ENCODE data around the gene NUS1.

- TF ChIP-seq ZNF260 (CRISPR knock-in tag; IDR thresholded peaks at IDR 0.05; ENCODE audit: borderline replicate concordance, low read depth), result no peak
- no peak for TF ChIP-seq CREB3 (CRISPR knock-in tag; IDR thresholded peaks at IDR 0.05)
- no peak for TF ChIP-seq ZNF605 (CRISPR knock-in tag; IDR thresholded peaks at IDR 0.05)
- TF ChIP-seq HDAC6 (IDR thresholded peaks at IDR 0.05; ENCODE audit: low read depth, low read length), result no peak
- TF ChIP-seq JUND (CRISPR knock-in tag; IDR thresholded peaks at IDR 0.05), result no peak
- TF ChIP-seq EP300 (IDR thresholded peaks at IDR 0.05; ENCODE audit: low read depth in 2 of 2, low read length in 2 of 2), result no peak
- no peak for TF ChIP-seq EP300 (CRISPR knock-in tag; IDR thresholded peaks at IDR 0.05; ENCODE audit: borderline replicate concordance)
- TF ChIP-seq XBP1 (CRISPR knock-in tag; IDR thresholded peaks at IDR 0.05), result no peak
- TF ChIP-seq, protein P1, sequence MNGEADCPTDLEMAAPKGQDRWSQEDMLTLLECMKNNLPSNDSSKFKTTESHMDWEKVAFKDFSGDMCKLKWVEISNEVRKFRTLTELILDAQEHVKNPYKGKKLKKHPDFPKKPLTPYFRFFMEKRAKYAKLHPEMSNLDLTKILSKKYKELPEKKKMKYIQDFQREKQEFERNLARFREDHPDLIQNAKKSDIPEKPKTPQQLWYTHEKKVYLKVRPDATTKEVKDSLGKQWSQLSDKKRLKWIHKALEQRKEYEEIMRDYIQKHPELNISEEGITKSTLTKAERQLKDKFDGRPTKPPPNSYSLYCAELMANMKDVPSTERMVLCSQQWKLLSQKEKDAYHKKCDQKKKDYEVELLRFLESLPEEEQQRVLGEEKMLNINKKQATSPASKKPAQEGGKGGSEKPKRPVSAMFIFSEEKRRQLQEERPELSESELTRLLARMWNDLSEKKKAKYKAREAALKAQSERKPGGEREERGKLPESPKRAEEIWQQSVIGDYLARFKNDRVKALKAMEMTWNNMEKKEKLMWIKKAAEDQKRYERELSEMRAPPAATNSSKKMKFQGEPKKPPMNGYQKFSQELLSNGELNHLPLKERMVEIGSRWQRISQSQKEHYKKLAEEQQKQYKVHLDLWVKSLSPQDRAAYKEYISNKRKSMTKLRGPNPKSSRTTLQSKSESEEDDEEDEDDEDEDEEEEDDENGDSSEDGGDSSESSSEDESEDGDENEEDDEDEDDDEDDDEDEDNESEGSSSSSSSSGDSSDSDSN (CRISPR knock-in tag; IDR thresholded peaks at IDR 0.05), result no peak
- TF ChIP-seq BHLHE40 (IDR thresholded peaks at IDR 0.05; ENCODE audit: low read length), result no peak
- TF ChIP-seq, protein P2, sequence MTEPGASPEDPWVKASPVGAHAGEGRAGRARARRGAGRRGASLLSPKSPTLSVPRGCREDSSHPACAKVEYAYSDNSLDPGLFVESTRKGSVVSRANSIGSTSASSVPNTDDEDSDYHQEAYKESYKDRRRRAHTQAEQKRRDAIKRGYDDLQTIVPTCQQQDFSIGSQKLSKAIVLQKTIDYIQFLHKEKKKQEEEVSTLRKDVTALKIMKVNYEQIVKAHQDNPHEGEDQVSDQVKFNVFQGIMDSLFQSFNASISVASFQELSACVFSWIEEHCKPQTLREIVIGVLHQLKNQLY (CRISPR knock-in tag; IDR thresholded peaks at IDR 0.05), result no peak
- TF ChIP-seq, protein P3, sequence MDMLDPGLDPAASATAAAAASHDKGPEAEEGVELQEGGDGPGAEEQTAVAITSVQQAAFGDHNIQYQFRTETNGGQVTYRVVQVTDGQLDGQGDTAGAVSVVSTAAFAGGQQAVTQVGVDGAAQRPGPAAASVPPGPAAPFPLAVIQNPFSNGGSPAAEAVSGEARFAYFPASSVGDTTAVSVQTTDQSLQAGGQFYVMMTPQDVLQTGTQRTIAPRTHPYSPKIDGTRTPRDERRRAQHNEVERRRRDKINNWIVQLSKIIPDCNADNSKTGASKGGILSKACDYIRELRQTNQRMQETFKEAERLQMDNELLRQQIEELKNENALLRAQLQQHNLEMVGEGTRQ (IDR thresholded peaks at IDR 0.05; ENCODE audit: low read depth, low read length), result no peak
- TF ChIP-seq, protein P3 (CRISPR knock-in tag; IDR thresholded peaks at IDR 0.05; ENCODE audit: borderline replicate concordance), result no peak
Observed at GRCh38 chr6:117728626-117729025, 53.4 kb downstream of the NUS1 start.

All from HepG2 (cell line).